Measurements from ENCODE around the gene CD46. TPM values are rescaled to one million over a fixed set of nuclear protein-coding genes. Genes with fewer than 3 reads are reported as not detected.
A peak's percentile ranks its signal among the peaks of the same experiment; 100 is the strongest.

Gene CD46
- total and polyA plus RNA-seq, 7 donors: 18.6 to 143 (median 104) TPM

DNA sequence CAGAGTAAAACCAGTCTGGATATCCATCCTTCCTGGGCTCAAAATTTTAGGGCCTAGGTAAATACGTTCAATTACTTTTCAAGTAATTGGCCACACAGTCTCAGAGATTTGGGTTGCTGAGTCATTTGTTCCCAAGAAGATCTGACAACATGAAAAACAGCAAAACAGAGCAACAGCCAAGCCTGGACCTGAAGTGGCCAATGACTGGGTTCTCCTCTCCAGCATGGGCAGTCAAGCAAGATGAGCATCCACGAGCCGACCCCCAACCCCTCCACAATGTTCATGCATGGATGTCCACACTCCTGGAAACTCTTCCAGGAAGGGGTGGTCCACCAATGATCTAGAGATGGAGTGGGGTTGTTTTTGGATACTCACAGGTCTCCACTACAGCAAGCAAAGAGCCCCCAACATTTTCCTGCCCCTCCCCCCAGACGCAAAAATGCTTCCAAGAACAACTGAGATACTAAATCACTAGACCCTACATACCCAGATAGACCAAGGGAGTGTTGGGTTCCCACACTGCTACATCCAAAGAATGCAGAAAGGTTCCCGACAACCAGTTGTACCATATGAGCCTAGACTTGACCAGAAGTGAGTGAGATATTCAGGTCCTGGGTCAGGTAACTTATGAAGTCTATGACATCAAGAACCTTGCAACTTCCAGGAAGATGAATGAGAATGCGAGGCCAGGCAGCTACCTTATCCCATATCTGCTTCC lies 73.0 kb downstream of the CD46 start:
- intact Hi-C loops (cut with DNase I): loop anchor here (5.0 to 10.0 kb wide), 2 partner anchors 337 to 410 kb away; no protein-coding TSS in a partner anchor
- 84 to 87% methylated on average over 6 of the region's 6 CpGs for WGBS, 2 donors
- Histone ChIP-seq H3K4me1 (peaks cover 0 to 86% (median 80%) of the 10 kb centered on the region in 4 donors), H3K36me3 (peaks cover 0 to 8% (median 0%) of the 10 kb centered on the region in 4 donors), H3K4me3 (peak overlapping the region; percentile 59 to 74 (median 72)), H3K27ac (peak overlapping the region; percentile 91 to 99 (median 94)), H3K9me3 (no peaks in the 10 kb centered on the region), H3K27me3 (no peaks in the 10 kb centered on the region)
- no peak for TF ChIP-seq EP300 (IDR thresholded peaks at IDR 0.05)
- no peak for TF ChIP-seq POLR2AphosphoS5 (IDR thresholded peaks at IDR 0.05)
- no peak for TF ChIP-seq POLR2A (IDR thresholded peaks at IDR 0.05)
- TF ChIP-seq, protein P1, sequence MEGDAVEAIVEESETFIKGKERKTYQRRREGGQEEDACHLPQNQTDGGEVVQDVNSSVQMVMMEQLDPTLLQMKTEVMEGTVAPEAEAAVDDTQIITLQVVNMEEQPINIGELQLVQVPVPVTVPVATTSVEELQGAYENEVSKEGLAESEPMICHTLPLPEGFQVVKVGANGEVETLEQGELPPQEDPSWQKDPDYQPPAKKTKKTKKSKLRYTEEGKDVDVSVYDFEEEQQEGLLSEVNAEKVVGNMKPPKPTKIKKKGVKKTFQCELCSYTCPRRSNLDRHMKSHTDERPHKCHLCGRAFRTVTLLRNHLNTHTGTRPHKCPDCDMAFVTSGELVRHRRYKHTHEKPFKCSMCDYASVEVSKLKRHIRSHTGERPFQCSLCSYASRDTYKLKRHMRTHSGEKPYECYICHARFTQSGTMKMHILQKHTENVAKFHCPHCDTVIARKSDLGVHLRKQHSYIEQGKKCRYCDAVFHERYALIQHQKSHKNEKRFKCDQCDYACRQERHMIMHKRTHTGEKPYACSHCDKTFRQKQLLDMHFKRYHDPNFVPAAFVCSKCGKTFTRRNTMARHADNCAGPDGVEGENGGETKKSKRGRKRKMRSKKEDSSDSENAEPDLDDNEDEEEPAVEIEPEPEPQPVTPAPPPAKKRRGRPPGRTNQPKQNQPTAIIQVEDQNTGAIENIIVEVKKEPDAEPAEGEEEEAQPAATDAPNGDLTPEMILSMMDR (IDR thresholded peaks at IDR 0.05): no peak
- peak; percentile 81 for DNase-seq

DNA sequence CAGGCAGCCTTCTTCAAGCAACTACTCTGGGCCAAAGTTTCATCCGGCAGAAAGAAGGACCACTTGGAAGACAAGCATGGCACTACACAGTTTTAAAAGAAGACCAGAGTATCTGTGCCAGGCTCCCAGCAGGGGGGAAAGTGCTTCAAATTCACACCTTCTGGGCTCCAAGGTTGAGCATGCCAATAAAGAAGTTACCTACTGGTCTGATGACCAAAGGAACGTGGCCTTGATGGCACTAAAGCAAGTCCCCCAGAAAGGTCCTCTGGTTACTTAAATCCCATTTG lies 73.5 kb downstream of the CD46 start:
- no peak for DNase-seq
- TF ChIP-seq EP300 (IDR thresholded peaks at IDR 0.05) (no peak), POLR2A (IDR thresholded peaks at IDR 0.05) (no peak), POLR2AphosphoS5 (IDR thresholded peaks at IDR 0.05) (no peak)
- TF ChIP-seq, protein P1 (IDR thresholded peaks at IDR 0.05): no peak
- Histone ChIP-seq H3K27me3 (no peaks in the 10 kb centered on the region), H3K4me1 (peaks cover 0 to 83% (median 77%) of the 10 kb centered on the region in 4 donors), H3K27ac (peak overlapping the region; percentile 91 to 99 (median 94)), H3K4me3 (peak overlapping the region in 3 of 4 donors; percentile 26 to 71 (median 29)), H3K36me3 (peaks cover 0 to 7% (median 0%) of the 10 kb centered on the region in 4 donors), H3K9me3 (no peaks in the 10 kb centered on the region)
- intact Hi-C loops (cut with DNase I): loop anchor here (10.0 kb wide), 1 partner anchor 409 kb away; no protein-coding TSS in a partner anchor
- 82% methylated on average over 2 of the region's 2 CpGs for WGBS, 2 donors

DNA sequence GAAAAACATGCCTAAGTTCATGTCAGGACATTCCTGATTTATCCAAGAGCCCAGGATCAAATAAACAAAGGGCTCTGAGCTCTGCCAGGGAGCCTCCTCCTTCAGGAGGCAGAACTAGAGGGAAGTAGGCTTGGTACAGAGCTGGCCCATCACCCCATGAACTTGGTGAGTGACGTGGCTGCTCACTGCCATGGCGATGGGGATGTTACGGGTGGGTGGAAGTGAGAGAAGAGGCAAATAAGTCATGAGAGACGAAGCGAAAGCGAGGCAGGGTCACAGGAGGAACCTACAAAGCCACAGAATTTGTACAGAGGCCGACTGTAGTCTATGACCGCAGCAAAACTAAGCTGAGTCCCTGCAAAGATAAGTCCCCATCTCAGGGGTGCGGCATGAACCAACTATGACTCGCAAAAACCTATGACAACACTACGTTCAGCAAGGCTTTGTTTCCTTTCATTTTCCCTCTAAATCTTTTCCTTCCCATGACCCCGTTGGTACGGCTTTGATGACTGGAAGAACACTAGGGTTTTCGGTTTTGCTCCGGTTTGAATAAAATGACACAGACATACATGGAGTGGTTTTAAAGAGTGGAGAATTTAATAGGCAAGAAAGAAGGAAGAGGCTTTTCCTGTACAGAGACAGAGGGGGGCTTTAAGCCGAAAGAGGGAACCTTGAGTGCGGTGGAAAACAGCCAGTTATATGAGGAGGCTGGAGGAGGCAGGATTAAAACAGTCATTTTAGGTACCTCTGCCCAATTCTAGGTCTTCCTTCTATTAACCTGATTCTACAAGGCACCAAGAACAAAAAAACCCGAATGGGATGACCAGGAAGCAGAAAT lies 74.1 kb downstream of the CD46 start:
- peaks cover 0 to 83% (median 77%) of the 10 kb centered on the region in 4 donors for H3K4me1 ChIP-seq
- intact Hi-C loops (cut with DNase I): loop anchor here (10.0 kb wide), 1 partner anchor 409 kb away; no protein-coding TSS in a partner anchor
- H3K36me3 ChIP-seq: peaks cover 0 to 7% (median 0%) of the 10 kb centered on the region in 4 donors
- peak; percentile 92 for DNase-seq
- no peaks in the 10 kb centered on the region for H3K9me3 ChIP-seq
- TF ChIP-seq POLR2AphosphoS5 (IDR thresholded peaks at IDR 0.05): peak; percentile 51 to 82 (median 78)
- TF ChIP-seq EP300 (IDR thresholded peaks at IDR 0.05): peak in 2 of 4 donors; percentile 32 to 78
- TF ChIP-seq, protein P1 (IDR thresholded peaks at IDR 0.05): no peak
- WGBS, 2 donors: 25 to 38% methylated on average over 18 of the region's 18 CpGs
- H3K27ac ChIP-seq: peak overlapping the region; percentile 91 to 99 (median 94)
- peak overlapping the region; percentile 10 to 71 (median 28) for H3K4me3 ChIP-seq
- no peaks in the 10 kb centered on the region for H3K27me3 ChIP-seq

DNA sequence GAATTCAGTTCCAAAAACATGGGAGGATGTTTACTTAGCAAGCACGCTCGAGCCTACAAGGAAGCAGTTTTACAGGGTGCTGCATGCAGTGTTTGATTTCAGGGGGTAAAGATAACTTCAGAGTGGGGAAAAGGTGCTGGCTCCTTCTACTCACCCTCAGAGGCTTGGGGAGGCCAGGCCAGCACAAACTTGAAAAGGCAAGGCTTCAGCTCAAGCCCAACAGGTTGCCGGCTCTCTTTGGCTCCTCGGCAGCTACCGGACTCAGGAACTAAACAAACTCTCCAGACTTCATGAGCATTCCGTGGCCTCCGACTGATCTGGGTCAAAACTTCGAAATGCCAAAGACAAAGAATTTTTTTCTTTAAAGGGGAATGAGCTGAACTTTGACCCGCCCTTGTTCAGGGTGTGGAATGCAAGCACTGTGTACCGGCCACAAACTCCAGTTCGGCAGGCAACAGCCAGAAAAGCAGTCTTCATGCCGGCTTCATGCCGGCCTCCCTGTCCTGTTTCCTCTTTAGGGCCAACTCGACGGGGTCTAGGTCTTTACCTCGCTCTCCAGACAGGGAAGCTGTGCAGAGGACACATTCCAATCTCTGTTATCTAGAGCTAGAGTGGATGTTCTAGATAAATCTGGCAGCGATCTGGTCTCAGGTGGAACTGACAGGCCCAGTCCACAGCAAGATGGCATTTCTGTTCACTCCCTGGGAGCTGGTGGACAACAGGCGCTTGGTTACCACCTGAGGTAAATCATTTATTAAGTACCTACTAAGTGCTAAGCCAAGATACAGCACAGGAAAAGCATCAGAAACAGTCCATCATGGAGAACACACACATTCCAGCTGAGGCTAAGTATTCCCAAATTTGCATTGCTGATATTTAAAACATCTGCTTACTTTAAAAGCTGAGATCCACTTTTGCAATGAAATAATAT lies 75.0 kb downstream of the CD46 start:
- TF ChIP-seq POLR2A (IDR thresholded peaks at IDR 0.05) (no peak), POLR2AphosphoS5 (IDR thresholded peaks at IDR 0.05) (peak in 2 of 4 donors; percentile 35 to 55), EP300 (IDR thresholded peaks at IDR 0.05) (no peak)
- WGBS, 2 donors: 8 to 49% methylated on average over 18 of the region's 18 CpGs
- H3K27me3 ChIP-seq: no peaks in the 10 kb centered on the region
- DNase-seq: peak; percentile 77
- H3K4me3 ChIP-seq: peak overlapping the region in 3 of 4 donors; percentile 26 to 71 (median 29)
- H3K27ac ChIP-seq: peak overlapping the region; percentile 91 to 99 (median 94)
- H3K9me3 ChIP-seq: no peaks in the 10 kb centered on the region
- H3K4me1 ChIP-seq: peaks cover 0 to 83% (median 78%) of the 10 kb centered on the region in 4 donors
- H3K36me3 ChIP-seq: peaks cover 0 to 2% (median 0%) of the 10 kb centered on the region in 4 donors
- intact Hi-C loops (cut with DNase I): loop anchor here (10.0 kb wide), 1 partner anchor 408 kb away; no protein-coding TSS in a partner anchor

Measured in sigmoid colon (tissue), 7 donors.